Measurements from ENCODE around the gene SLC12A1. TPM values are rescaled to one million over a fixed set of nuclear protein-coding genes. Genes with fewer than 3 reads are reported as not detected.

SLC12A1 gene
- total RNA-seq, 1 experiment from 2014 or later, result not detected

- Histone ChIP-seq H3K36me3 (ENCODE audit: control insufficient read depth, insufficient read depth, low read length) (no peaks in the 10 kb centered on the region), H3K9me3 (ENCODE audit: control insufficient read depth, insufficient read depth, low read depth, low read length) (no peaks in the 10 kb centered on the region), H3K4me3 (ENCODE audit: low read depth in 2 of 2, low read length in 2 of 2) (peak overlapping the region; percentile 72 to 73), H3K4me1 (ENCODE audit: control insufficient read depth, insufficient read depth, low read length) (peaks cover 14% of the 10 kb centered on the region; the same call in 1 of the 2 replicates), H3K27me3 (ENCODE audit: control insufficient read depth, insufficient read depth, low read length) (no peaks in the 10 kb centered on the region), H3K27ac (ENCODE audit: low read length) (peak overlapping the region; percentile 88)
- intact Hi-C loops (cut with micrococcal nuclease; ENCODE audit: unreplicated experiment), result no loop called here
- ATAC-seq, result no peak
- no TSS peak for BruUV-seq (replicated peaks)
- CTCF ChIA-PET, result no interaction called here
- DNase-seq (ENCODE audit: low read depth, low spot score), result no peak
- in situ Hi-C loops (cut with HindIII; ENCODE audit: low pct_unique_long_range_greater_than_20kb, low sequenced_read_pairs), result no loop called here
- TF ChIP-seq SIN3A (IDR thresholded peaks at IDR 0.05; ENCODE audit: borderline replicate concordance, insufficient read depth, low read depth, low read length) (no peak), POLR2AphosphoS5 (IDR thresholded peaks at IDR 0.05; ENCODE audit: low read depth, low read length) (no peak)
- TF ChIP-seq, protein P1, sequence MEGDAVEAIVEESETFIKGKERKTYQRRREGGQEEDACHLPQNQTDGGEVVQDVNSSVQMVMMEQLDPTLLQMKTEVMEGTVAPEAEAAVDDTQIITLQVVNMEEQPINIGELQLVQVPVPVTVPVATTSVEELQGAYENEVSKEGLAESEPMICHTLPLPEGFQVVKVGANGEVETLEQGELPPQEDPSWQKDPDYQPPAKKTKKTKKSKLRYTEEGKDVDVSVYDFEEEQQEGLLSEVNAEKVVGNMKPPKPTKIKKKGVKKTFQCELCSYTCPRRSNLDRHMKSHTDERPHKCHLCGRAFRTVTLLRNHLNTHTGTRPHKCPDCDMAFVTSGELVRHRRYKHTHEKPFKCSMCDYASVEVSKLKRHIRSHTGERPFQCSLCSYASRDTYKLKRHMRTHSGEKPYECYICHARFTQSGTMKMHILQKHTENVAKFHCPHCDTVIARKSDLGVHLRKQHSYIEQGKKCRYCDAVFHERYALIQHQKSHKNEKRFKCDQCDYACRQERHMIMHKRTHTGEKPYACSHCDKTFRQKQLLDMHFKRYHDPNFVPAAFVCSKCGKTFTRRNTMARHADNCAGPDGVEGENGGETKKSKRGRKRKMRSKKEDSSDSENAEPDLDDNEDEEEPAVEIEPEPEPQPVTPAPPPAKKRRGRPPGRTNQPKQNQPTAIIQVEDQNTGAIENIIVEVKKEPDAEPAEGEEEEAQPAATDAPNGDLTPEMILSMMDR (IDR thresholded peaks at IDR 0.05), result no peak
- POLR2A ChIA-PET, result interaction anchor here (1.0 kb wide), 1 partner anchor 29 kb away, joined by 8 read pairs; no protein-coding TSS in a partner anchor
These were observed 27.5 kb upstream of the SLC12A1 start for GRCh38 chr15:48178648-48178931.

DNA sequence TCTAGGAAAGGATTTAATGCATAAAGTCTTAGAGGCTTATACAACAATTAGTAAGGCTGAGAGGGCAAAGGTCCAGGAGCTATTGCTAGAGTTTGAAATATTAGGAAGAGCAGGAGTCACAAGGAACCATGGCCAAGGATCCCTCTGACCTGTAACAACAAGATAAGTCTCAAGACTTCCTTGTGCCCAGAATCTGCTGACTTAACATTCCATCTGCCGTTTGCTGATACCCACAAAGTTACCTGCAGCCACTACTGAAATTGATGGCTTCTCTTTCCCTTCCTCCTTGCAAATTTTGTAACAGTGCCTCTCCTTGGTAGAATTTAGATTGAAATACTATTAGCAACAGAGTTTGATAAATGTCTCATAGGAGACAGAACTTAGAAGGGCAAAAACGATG, 23.4 kb upstream of the SLC12A1 start:
- no peak overlapping the region for H3K4me3 ChIP-seq (ENCODE audit: low read depth in 2 of 2, low read length in 2 of 2)
- POLR2A ChIA-PET, result no interaction called here
- DNase-seq (ENCODE audit: low read depth, low spot score), result no peak
- in situ Hi-C loops (cut with HindIII; ENCODE audit: low pct_unique_long_range_greater_than_20kb, low sequenced_read_pairs) (no loop called here), intact Hi-C loops (cut with micrococcal nuclease; ENCODE audit: unreplicated experiment) (no loop called here)
- H3K9me3 ChIP-seq (ENCODE audit: control insufficient read depth, insufficient read depth, low read depth, low read length), result no peaks in the 10 kb centered on the region
- CTCF ChIA-PET, result no interaction called here
- H3K36me3 ChIP-seq (ENCODE audit: control insufficient read depth, insufficient read depth, low read length), result no peaks in the 10 kb centered on the region
- H3K4me1 ChIP-seq (ENCODE audit: control insufficient read depth, insufficient read depth, low read length), result 0 out of 2 replicates have a peak, but pooled peaks cover 3% of the 10 kb centered on the region
- no peak for TF ChIP-seq POLR2AphosphoS5 (IDR thresholded peaks at IDR 0.05; ENCODE audit: low read depth, low read length)
- no TSS peak for BruUV-seq (replicated peaks)
- no peak overlapping the region for H3K27ac ChIP-seq (ENCODE audit: low read length)
- ATAC-seq, result no peak
- peaks cover 3% of the 10 kb centered on the region; the same call in 1 of the 2 replicates for H3K27me3 ChIP-seq (ENCODE audit: control insufficient read depth, insufficient read depth, low read length)

DNA sequence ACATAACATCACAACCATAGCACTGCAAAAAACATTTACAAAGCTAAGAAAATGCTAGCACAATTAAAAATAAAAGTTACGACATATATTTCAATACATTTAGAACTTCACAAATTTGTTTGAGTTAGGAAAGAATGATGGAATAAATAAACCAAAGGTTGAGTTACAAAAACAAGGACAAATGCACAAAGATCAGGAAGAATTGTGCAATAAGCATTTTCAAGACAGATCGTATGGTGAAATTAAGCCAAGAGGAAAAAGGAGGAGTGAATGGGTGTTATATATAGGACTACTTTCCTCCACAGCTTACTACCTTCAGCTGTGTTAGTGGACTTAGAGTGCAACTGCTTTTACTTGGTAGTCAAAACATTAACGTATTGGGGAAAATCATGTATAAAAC, 20.6 kb upstream of the SLC12A1 start:
- no peak for DNase-seq (ENCODE audit: low read depth, low spot score)
- BruUV-seq (replicated peaks), result no TSS peak
- H3K4me1 ChIP-seq (ENCODE audit: control insufficient read depth, insufficient read depth, low read length), result no peaks in the 10 kb centered on the region
- no peaks in the 10 kb centered on the region for H3K9me3 ChIP-seq (ENCODE audit: control insufficient read depth, insufficient read depth, low read depth, low read length)
- in situ Hi-C loops (cut with HindIII; ENCODE audit: low pct_unique_long_range_greater_than_20kb, low sequenced_read_pairs) (no loop called here), intact Hi-C loops (cut with micrococcal nuclease; ENCODE audit: unreplicated experiment) (no loop called here)
- TF ChIP-seq TCF7L2 (IDR thresholded peaks at IDR 0.05; ENCODE audit: low read depth, low read length) (no peak), SIN3A (IDR thresholded peaks at IDR 0.05; ENCODE audit: borderline replicate concordance, insufficient read depth, low read depth, low read length) (no peak), POLR2AphosphoS5 (IDR thresholded peaks at IDR 0.05; ENCODE audit: low read depth, low read length) (no peak)
- TF ChIP-seq, protein P1 (IDR thresholded peaks at IDR 0.05), result no peak
- TF ChIP-seq, protein P2, sequence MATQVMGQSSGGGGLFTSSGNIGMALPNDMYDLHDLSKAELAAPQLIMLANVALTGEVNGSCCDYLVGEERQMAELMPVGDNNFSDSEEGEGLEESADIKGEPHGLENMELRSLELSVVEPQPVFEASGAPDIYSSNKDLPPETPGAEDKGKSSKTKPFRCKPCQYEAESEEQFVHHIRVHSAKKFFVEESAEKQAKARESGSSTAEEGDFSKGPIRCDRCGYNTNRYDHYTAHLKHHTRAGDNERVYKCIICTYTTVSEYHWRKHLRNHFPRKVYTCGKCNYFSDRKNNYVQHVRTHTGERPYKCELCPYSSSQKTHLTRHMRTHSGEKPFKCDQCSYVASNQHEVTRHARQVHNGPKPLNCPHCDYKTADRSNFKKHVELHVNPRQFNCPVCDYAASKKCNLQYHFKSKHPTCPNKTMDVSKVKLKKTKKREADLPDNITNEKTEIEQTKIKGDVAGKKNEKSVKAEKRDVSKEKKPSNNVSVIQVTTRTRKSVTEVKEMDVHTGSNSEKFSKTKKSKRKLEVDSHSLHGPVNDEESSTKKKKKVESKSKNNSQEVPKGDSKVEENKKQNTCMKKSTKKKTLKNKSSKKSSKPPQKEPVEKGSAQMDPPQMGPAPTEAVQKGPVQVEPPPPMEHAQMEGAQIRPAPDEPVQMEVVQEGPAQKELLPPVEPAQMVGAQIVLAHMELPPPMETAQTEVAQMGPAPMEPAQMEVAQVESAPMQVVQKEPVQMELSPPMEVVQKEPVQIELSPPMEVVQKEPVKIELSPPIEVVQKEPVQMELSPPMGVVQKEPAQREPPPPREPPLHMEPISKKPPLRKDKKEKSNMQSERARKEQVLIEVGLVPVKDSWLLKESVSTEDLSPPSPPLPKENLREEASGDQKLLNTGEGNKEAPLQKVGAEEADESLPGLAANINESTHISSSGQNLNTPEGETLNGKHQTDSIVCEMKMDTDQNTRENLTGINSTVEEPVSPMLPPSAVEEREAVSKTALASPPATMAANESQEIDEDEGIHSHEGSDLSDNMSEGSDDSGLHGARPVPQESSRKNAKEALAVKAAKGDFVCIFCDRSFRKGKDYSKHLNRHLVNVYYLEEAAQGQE (IDR thresholded peaks at IDR 0.05; ENCODE audit: insufficient read depth in 1 of 2, low read depth in 2 of 2, low read length in 1 of 2), result no peak
- H3K36me3 ChIP-seq (ENCODE audit: control insufficient read depth, insufficient read depth, low read length), result no peaks in the 10 kb centered on the region
- no peak overlapping the region for H3K4me3 ChIP-seq (ENCODE audit: low read depth in 2 of 2, low read length in 2 of 2)
- CTCF ChIA-PET, result no interaction called here
- POLR2A ChIA-PET, result no interaction called here
- peaks cover 10% of the 10 kb centered on the region for H3K27me3 ChIP-seq (ENCODE audit: control insufficient read depth, insufficient read depth, low read length)
- no peak for ATAC-seq
- H3K27ac ChIP-seq (ENCODE audit: low read length), result no peak overlapping the region

All from Panc1 (cell line).